Right ventricle myocardium inferior (tissue), 1 donor: ENCODE results near the gene CTDSPL. TPM values are rescaled to one million over a fixed set of nuclear protein-coding genes. Genes with fewer than 3 reads are reported as not detected.

Experiments
- ATAC-seq: fragments of 200-7000 bp; cut with Tn5 transposase; one replicate; pipeline ENCODE4 v1.9.1; 2020; ENCODE audit warnings: mild to moderate bottlenecking, moderate library complexity
- DNase-seq: peaks from one replicate; pipeline ENCODE4 v3.0.0; 2021; ENCODE audit errors: missing footprints
- intact Hi-C: fragments of 100-400 bp; cut with DNase I; formaldehyde crosslinking; loops from one replicate; pipeline ENCODE4 v1.11.0; 2022
- total RNA-seq: library from RNA; stranded (reverse); fragmentation: NEBNext Ultra II Directional; extraction: Animal tissue kit (Norgen Biotek cat#: 25700); gene quantifications from one replicate; pipeline ENCODE4 v1.2.1, GENCODE V29; 2021
- donor health status: DM: no; HTN: yes; CAD: no; lungs with severe emphysema.

CTDSPL gene
- total RNA-seq, 1 donor from 2014 or later = 47.3 TPM

DNA sequence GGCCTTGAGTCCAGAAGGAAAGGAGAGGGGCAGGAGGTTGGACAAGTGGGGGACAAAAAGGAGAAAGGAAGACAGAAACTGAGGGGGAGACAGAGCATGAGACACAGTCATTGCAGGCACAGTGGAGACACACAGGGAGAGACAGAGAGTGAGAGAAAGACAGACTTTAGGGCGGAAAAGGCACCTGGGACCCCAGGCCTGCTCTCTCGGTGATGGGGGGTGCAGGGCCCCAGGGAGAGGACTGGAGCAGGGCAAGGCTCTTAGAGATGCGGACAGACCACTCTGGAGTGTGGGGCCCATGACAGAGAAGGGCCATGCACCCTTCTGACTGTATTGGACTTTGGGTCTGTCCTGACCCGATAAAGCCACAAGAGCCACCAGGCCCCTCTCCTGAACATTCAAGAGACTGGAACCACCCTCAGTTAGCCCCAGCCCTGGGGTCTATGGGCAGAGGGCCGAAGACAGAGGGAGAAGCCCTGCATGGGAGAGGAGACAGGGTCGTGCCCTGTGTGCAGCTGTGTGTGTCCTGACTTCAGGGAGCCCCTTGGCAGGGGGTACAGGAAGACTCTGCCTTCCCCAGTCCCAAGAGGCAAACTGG lies 155.3 kb downstream of the CTDSPL start:
- DNase-seq (no peak), ATAC-seq (no peak)
- intact Hi-C loops = no loop called here

DNA sequence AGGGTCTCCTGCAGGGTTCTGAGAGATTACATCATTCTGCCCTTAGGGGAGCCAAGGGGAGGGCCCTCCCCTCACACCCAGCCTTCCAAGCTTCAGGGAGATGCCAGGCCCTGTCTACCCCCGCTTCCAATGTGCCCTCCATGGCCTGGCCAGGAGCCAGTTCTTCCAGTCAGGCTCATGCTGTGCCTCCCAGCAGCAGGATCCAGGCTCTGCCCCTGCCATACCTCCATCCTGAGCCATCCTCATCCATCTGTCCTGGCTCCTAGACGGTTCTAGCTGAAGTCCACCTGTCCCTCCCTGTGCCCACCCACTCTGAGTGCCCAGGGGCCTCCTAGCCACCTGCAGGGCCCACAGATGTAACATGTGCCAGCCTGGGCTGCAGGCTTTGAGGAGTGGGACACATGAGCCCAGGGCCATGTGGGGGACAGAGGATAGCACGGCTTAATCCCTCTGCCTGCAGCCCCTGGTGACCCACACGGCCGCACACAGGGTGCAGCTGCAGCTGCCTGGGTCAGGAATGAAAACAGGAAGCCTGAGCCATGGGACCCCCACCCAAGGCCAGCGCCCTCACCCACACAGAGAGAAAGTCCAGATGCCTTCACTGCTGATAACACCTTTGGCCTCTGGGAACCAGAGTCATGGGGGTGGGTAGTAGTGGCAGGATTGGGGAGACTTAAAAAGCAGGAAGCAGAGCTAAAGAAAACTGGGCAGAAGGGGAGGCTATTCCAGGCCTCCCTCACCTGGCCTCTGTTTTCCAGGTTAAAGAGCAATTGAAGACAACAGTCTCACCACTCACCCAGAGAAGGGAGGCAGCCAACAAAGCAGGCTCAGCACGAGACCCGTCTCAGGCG lies 156.0 kb downstream of the CTDSPL start:
- intact Hi-C loops = no loop called here
- DNase-seq = no peak
- no peak for ATAC-seq

GRCh38 chr3:38018296-38019266 lies 156.9 kb downstream of the CTDSPL start:
- peak; percentile 21 for ATAC-seq
- no peak for DNase-seq
- intact Hi-C loops = no loop called here

GRCh38 chr3:38019658-38020341 lies 158.1 kb downstream of the CTDSPL start:
- intact Hi-C loops = no loop called here
- ATAC-seq (no peak), DNase-seq (no peak)

DNA sequence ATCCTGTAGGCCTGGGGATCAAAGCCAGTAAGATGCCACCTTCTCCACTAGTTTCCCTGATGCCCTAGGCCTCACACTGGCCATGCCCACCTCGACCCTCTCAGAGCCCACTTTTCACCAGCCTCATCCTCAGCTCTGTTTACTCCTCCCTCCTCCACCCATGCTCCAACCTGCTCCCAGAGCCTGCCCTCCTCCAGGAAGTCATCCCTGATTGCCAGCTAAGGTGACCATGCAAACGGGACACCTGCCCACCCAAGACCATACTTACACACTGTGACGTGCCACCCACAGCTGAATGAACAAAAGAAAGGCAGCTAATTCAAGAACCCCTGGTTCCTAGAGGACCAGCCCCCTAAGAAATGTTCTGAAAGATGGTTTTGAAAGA lies 158.7 kb downstream of the CTDSPL start:
- no peak for DNase-seq
- intact Hi-C loops = no loop called here
- no peak for ATAC-seq

GRCh38 chr3:38021196-38021595 lies 159.5 kb downstream of the CTDSPL start:
- intact Hi-C loops = no loop called here
- no peak for DNase-seq
- no peak for ATAC-seq

DNA sequence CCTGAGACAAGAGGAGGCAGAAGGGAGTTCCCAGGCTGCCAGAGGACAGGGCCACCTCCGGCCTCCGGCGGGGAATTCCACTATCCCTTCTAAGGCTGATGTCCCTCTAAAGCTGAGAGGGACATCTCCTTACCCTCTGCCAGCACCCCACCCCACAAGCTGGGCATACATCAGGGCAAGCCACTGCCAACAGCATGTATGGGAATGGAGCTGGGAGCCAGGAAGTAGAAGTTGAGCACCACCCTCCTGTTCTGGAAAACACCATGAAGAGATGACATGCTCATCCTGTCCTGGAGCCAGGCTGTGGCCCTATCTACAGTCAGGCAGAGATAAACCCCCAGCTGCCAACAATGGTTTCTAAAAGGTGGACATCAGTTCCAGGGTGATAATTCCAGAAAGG lies 160.6 kb downstream of the CTDSPL start:
- ATAC-seq (no peak), DNase-seq (no peak)
- intact Hi-C loops = no loop called here

DNA sequence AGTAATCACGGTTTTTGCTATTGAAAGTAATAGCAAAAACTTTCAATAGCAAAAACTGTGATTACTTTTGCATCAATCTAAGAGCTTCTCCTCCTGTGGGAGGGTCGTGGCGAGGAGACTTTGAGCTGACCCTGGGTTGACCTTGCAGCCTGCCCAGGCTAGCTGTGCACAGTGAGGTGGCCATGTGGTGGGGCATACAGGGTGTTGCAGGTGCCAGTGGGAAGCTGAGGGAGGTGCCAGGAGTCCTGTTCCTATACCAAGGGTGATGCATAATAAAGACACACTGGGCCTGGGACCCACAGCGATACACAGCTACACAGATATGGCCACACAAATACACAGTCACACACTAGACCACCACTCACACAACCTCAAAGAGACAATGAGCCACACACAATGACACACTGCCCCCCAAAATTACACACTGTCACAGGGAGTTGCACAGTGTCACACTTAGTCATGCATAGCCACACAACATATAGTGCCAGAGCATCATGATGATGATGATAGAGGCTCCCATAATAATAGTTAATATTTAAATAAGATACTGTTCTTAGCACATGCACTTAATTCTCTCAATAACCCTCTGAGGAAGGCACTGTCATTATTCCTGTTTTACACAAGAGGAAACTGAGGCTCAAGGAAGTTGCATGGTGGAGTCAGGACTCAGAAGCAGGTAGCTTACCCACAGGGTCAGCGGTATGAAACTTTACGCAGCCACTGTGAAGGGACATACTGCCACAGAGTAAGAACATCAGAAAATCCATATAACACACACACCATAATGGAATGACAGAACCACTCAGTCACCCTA lies 161.4 kb downstream of the CTDSPL start:
- no peak for ATAC-seq
- intact Hi-C loops = no loop called here

DNA sequence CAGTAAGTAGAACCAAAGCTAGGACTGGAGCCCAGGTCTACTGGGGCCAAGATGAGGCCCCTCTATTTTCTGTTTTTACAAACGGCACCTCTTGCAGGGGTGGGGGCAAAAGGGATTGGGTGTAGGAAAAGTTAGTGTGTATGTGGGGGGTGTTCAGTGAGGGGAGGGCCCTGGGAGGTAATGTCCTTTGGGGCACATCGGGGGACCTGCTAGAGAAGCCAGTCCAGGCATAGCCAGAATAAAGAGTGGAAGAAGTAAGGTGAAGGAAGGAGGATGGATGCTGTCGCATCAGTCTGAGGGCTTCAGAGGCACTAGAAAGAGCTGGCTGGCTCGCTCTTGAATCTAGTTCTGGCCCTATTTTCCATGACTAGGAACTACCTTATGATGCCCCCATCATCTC lies 165.2 kb downstream of the CTDSPL start:
- no peak for ATAC-seq
- intact Hi-C loops = no loop called here
- DNase-seq = no peak

More for the DNA sequence above, 161.4 kb downstream of the CTDSPL start:
- no peak for DNase-seq

DNA sequence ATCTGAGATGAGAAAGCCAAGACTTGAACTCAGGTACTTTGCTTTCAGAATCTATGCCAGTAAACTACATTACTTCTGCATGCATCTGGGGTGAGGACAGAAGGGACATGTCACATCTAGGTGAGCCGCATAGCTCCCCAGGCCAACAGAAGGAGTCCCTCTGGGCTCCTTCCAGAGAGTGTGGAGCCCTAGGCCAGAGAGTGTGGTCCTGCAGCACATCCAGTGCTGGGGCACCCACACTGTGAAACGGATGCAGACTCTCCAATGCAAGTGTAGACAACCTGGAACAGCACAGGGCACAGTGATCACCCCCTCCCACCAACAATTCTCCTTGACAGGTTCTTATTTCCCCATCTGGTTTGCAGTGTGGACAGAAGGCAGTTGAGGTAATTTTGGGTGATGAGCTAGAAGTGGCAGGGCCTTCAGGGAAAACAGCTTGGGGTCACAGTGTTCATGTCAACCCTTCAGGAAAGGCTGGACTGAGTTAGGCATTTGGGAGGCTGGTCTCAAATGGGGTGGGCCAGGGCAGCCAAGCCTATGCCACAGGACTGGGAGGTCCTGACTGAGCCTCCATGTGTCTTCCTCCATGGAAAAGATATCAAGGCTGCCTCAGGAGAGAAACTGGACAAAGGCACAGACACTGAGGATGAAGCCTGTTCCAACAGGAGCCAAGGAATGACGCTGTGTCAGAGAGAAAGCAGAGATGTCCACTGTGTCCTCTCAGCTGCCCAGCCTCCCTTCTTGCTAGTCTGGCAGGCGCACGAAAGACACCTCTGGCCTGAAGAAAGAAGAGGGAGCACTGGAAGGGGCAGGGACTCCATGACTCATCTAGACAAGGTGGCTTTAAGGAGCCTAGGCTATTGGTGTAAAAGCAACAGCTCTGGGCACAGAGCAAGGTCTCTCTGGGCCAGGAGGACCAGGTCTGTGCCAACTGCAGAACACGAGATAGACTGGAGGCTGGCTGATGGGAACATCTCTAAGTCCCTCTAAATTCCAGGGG lies 166.1 kb downstream of the CTDSPL start:
- no peak for DNase-seq
- intact Hi-C loops = no loop called here
- ATAC-seq = no peak

DNA sequence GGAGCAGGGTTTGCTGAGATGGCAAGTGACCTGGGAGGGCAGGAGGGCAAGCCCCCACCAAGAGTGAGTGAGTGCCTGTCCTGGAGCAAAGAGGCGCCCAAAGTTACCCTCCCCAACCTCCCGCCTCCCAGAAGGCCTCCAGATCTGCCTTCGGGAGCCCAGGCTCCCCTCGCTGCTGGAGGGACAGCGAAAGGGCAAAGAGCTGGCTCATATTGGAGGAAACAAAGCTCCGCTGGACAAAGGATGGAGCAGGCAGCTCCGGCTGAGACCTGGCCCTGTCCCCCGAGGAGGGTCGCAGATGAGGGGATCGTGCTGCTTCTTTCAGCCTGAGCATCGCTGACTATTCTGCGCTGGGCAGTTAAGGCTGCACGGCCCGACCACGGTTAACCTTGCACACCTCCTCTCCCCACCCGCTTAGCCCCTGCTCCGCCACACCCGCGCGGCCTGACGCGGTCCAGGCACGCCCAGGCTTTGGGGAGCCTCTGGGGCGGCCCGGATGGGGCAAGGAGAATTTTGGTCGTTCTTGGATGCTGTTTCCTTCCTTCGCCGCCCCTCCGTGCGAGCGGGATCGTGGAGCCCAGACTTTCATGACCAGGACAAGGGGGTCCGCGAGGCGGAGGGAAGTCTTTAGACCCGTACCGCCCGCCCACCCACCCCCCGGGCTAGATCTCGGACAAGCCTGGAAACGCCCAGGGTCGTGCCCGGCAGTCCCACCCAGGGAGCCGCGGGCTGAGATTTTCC lies 167.1 kb downstream of the CTDSPL start:
- intact Hi-C loops = no loop called here
- no peak for DNase-seq
- no peak for ATAC-seq

- ATAC-seq (peak; percentile 65), DNase-seq (peak; percentile 89)
- intact Hi-C loops = no loop called here
These were observed 167.9 kb downstream of the CTDSPL start, which contains the start of gene PLCD1 for GRCh38 chr3:38029400-38030125. Gene PLCD1, minus strand, starts transcription at chr3:38029642. Its CDS starts 103 bp downstream, at chr3:38029539.

DNA sequence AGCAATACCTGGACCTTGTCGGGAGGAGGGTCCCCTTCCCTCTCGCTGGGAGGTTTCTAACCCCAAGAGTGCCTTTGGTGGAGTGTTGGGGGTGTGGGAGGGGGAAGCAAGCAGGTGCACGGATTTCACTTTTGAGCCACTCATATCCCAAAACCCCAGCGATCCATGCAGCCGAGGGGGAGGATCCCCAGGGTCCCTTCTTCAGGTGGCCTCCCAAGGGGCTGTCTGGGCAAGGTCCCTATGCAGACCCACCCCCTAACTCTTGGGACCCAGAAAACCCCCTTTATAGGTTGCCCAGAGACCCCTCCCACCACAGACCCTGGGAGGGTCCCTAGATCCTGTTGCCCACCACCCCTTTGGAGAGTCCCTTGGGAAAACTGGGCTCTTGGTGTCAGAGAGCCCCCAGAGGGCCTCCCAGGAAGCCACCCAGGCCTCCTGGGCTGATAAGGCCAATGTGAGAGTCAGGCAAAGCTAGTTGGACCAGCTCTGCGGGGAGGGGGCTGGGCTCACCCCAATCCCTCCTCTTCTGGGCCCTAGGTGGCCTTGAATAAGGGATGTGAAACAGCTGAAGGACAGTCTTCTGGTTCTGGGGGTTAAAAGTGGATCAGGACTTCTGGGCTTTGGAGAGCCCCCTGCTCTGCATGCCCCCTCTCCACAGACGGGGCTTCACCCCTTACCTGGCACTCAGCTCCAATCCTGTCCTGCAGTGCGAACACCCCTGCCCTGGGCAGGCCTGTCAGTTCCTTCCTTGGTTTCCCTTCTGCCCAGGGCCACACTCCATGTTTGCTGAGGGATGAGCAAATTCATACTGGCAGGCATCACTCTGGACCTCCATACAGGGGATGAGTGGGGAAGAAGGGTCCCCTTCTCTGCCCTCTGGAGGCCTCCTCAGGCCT lies 168.7 kb downstream of the CTDSPL start:
- ATAC-seq = no peak
- intact Hi-C loops = no loop called here

More for the DNA sequence above, 168.7 kb downstream of the CTDSPL start:
- DNase-seq = no peak
